NCI-H2227 treated with DMSO at 0.1 percent for 48 hours (cell line): ENCODE measurements around the gene GARS1.
"Not testable (repeated sequence)": the region's sequence is repeated elsewhere in the genome, so short reads cannot be mapped to it uniquely, and the experiment has no call there.

Source experiments
- DNase-seq: peaks from one replicate; lab custom pipeline; 2025; lab: John Stamatoyannopoulos, UW

Gene GARS1, protein sequence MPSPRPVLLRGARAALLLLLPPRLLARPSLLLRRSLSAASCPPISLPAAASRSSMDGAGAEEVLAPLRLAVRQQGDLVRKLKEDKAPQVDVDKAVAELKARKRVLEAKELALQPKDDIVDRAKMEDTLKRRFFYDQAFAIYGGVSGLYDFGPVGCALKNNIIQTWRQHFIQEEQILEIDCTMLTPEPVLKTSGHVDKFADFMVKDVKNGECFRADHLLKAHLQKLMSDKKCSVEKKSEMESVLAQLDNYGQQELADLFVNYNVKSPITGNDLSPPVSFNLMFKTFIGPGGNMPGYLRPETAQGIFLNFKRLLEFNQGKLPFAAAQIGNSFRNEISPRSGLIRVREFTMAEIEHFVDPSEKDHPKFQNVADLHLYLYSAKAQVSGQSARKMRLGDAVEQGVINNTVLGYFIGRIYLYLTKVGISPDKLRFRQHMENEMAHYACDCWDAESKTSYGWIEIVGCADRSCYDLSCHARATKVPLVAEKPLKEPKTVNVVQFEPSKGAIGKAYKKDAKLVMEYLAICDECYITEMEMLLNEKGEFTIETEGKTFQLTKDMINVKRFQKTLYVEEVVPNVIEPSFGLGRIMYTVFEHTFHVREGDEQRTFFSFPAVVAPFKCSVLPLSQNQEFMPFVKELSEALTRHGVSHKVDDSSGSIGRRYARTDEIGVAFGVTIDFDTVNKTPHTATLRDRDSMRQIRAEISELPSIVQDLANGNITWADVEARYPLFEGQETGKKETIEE

DNA sequence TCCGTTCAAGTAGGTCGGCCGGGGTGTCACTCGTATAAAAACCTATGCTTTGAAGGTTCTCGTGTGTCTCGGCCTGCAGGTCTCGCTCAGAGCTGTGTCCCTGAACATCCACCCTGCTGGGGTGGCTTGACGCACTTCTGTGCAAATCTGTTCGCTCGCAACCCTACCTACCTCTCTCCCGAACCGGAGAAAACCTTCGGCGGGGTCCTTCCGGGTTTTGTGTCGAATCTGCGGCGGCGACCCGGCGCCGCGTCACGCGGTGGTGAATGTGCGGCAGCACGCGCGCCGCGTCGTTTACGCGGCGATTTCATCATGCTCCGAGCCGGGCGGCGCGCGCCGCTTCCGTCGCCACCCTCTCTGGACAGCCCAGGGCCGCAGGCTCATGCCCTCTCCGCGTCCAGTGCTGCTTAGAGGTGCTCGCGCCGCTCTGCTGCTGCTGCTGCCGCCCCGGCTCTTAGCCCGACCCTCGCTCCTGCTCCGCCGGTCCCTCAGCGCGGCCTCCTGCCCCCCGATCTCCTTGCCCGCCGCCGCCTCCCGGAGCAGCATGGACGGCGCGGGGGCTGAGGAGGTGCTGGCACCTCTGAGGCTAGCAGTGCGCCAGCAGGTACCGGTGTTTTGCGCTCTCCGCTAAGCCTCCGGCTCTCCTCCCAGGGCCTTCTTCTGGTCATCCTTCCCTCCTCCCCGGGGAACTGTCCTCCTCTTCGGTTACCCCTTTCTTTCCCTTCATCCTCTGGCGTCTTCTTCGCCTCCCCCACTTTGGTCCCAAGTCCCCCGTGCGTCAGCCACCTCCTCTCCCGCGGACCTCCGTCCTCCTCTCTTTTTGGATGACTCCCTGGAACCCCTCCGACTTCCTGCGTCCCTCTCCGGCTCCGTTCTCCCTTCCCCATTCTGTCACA is at the start of gene GARS1:
GARS1 (plus strand) TSS at position 339 of the 896 bp plus-strand sequence; CDS start at position 383, 44 bp downstream.
- DNase-seq, result peak; percentile 76

DNA sequence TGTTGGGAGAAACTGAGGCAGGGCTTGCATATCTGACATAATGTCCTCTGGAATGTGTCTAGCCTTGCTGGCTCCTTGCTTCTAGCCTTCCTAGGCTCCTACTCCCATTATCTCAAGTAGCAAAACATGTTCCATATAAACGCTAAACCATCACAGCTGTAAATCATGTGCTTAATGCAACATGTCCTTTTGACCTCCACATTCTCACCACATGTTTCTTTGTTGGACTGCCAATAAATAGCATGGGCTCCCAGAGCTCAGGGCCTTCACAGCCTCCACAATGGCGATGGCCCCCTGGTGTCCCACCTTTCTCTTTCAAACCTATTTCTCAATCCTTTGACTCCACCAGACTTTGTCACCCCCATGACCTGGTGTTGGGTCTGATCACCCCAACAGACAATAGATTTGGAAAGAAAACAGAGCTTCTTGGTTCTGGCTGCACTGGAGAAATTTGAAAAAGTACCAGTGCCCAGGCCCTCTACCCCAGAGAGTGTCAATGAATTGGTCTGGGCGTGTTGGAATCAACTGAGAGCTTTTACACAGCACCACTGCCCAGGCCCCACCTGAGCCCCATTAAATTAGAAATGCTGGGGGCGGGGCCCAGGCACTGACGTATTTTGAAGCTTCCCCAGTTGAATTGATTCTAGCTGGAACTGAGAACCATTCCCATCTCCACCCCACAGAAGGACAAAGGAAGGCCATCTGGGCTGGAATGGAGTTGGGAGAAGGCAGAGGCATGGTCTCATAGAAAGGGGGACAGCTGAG is 48.7 kb upstream of the GARS1 start:
- DNase-seq, result no peak

DNA sequence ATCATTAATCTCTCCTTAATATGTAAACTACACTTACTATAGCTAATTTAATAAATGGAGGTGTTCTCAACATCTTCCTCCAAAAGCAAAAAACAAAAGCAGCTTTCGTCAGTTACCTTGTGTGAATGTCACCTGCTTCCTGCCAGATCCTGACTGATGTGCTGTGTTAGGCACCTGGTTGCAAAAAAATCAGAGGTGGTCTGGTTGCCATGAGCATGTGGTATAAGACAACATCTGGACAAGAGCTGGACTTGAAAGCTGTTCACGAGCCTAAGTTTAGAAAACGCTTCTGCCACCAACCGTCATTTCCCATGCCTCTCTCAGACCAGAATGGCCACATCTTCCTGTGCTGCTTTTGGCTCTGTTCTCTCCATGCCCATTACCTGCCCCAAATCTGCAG is 48.1 kb upstream of the GARS1 start:
- DNase-seq, result no peak

DNA sequence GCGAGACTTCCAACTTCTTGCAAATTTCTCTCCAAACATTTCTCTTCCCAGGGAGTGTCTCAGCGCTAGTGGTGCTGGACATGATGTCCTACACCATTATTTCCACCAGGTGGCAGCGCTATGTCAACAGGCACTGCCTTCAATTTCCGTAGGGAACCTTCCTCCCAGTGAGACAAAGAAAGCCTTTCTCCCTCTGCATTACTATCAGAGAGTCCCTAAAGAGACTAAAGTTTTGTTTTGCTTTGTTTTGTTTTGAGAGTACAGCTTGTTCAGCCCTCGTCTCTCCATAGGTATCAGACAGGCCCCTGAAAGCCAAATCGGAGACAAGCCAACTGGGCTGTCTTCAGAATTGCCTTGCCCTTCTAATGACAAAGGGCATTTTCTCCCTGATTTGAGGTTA is 45.8 kb upstream of the GARS1 start:
- DNase-seq, result peak; percentile 68

DNA sequence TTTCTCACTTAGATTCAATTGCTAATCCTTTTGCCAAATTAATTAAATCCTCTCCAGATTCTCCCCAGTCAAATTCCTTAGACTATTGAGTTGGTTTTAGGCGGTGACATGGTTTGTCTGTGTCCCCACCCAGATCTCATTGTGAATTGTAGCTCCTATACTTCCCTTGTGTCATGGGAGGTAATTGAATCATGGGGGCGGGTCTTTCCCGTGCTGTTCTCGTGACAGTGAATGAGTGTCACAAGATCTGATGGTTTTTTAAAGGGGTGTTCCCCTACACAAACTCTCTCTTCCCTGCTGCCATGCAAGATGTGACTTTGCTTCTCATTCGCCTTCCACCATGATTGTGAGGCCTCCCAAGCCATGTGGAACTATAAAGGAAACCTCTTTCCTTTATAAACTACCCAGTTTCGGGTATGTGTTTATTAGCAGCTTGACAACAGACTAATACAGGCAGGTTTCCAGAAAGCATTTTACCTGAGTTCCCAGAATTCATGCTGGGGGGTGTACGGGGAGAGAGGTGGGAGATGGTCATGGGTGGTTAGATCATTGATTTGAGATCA is 44.7 kb upstream of the GARS1 start:
- no peak for DNase-seq

DNA sequence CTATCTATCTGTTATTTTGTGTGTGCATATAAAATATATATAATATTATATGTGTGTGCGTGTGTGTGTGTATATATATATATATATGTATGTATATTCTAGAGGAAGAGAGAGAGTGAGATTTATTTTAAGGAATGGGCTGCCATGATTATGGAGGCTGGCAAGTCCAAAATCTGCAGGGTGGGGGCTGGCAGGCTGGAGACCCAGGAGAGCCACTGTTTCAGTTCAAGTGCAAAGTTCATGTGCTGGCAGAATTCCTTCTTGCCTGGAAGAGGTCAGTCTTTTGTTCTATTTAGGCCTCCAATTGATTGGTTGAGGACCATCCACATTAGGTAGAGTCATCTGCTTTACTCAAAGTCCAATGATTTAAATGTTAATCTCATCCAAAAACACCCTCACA is 42.3 kb upstream of the GARS1 start:
- no peak for DNase-seq

DNA sequence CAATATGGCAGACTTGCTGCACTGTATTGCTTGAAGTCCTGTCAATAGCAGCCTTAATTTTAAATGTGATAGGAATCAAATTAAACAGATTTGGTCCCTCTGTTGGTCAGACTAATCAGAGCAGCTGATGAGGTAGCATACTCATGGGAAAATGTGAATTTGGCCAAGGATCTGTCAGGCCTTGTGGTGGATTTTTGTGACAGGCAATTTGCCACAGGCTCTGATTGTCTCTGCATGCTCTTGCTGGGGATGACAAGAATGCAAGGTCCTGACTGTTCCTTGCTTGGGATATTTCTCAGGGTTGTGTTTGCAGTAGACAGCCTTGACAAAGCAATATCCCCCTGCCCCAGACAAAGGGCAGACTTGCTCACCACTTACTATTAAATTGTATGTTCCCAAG is 41.5 kb upstream of the GARS1 start:
- DNase-seq, result no peak

DNA sequence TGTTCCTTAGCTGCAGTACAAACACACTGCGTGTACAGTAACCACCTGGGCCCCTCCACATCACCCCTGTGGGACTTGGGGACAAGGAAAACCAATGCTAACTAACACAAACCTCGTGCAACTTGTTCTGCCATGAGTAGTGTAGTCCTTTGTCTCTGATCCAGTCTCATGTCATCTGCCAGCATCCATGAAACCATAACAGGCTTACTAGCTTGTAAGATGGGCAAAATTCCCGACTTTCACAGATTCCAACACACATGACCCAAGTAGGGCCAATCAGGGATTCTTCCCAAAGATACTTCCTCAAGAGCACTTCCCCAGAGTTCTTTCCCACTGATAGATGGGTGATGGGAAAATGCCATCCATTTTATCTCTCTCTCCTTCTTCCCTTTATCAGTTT is 41.1 kb upstream of the GARS1 start:
- no peak for DNase-seq

DNA sequence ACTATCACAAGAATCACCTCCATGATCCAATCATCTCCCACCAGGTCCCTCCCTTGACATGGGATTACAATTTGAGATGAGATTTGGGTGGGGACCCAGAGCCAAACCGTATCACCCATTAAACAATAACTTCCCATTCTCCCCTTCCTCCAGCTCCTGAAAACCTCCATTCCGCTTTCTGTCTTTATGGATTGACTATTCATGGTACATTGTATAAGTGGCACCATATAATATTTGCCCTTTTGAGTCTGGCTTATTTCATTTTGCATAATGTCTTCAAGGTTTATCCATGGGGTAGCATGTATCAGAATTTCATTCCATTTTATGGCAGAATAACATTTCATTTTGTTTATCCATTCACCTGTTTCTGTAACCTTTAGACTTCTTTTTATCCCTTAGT is 39.2 kb upstream of the GARS1 start:
- DNase-seq, result no peak

DNA sequence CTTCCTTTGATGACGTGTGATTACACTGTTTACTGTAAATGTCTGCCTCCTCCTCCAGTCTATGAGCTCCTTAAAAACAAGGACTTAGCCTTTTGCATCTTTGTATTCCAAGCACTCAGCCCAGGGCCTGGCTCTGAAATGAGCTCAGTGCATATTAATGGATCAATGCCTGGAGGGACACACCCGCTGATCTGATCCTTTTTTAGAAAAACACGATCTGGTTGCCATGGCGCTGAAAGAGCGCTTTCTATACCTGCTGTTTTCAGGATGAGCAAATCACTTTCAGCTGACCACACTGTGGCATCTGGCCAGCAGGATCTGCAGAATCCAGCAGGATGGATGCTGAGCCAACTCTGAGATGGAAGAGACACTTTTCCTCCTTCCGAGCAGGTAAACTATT is 37.8 kb upstream of the GARS1 start:
- DNase-seq, result peak; percentile 31

DNA sequence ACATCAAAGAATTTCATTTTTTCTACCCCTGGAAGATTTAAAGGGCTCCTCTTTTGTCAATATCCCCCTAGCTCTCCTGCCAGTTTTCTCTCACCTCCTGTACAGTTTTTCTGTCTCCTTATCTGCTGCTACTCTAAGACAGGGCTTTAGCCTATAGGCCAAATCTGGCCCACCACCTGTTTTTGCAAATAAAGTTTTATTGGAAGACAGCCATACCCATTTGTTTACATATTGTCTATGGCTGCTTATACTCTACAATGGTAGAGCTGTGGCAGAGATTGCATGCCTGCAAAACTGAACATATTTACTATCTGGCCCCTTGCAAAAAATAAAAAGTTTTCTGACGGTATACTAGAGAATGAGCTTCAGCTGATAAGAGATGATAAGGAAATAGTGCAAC is 37.4 kb upstream of the GARS1 start:
- no peak for DNase-seq

DNA sequence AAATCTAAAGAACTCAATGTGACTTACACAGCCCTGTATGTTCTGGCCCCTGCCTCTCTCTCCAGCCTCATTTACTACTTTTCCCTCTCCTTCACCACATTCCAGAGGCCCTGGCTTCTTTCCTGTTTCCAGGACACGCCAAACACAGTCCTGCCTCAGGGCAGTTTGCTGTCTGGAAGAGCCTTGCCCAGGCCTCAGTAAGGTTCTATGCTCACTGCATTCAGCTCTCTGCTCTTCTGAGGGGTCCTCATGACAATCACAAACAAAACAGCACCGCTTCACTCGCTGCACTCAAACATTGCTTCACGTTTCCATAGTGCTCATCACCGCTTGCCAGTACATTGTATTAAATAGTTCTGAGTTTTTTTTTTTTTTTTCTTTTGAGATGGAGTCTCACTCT is 35.1 kb upstream of the GARS1 start:
- no peak for DNase-seq

DNA sequence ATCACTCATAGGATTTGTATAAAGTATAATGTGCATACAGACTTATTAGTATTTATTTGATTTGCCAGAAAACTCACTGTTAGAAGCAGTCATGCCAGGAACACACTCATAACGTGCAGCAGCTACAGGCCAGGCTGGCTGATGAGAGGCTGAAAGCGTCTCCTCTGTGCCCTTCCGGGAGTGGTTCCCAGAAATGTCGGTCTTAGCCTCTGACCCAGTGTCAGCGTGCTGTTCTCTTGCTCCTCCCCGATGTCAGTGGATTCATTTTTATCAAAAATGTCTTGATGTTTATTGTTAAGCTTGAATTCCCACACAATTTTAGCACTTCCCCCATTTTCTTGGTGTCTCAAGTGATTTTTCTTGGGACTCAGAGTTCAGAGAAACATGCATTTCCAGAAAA is 33.3 kb upstream of the GARS1 start:
- no peak for DNase-seq

DNA sequence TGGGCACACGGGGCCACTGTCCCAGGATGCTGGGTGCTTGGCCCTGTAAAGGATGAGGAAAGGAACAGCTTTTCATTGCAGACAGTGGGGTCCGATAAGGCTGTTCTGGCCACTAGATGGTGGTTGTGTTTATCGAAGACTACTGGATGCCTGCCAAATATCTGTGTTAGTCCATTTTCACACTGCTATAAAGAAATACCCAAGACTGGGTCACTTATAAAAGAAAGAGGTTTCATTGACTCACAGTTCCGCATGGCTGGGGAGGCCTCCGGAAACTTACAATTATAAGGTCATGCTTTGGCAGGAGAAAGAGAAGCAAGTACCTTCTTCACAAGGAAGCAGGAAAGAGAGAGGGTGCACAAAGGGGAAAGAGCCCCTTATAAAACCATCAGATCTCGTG is 32.2 kb upstream of the GARS1 start:
- DNase-seq, result peak; percentile 26

DNA sequence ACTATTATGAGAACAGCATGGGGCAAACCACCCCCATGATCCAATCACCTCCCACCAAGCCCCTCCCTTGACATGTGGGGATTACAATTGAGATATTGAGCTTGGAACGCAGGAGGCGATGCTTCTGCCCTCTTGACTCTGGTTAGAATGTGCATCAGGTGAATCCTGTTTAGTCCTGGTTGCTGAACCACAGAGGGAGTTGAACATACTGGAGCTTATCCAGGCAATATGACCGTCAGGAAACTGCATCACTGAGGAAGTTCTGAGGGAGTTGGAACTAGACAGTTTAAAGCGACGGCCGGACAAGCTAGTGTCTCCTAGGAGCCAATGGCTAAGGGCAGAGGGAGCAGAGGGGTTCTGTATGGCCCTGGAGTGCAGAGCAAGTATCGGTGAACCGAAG is 31.8 kb upstream of the GARS1 start:
- no peak for DNase-seq

DNA sequence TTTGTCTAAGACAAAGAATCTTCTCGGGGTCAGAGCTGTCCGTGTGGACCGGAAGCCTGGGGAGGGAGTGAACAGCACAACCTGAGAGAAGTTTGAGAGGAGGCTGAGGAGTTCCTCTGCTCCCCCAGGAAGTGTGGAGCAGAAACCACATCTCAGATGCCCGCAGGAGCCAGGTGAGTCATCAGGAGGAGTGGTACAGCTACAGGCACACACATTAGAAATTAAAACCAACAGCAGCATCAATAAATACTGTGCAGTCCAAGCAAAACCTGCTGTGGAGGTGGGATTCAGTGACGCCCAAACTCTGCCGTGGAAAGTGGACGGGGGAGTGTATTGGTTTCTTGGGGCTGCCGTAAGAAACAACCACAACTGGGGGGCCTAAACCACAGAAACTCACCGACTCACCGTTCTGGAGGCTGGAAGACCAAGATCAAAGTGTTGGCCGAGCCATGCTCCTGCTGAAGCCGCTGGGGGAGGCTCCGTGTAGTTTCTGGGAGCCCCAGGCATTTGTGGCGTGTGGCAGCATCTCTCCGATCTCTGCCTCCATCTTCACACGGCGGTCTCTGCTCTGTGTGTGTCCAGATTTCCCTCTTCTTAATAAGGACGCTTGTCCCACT is 31.2 kb upstream of the GARS1 start:
- no peak for DNase-seq

DNA sequence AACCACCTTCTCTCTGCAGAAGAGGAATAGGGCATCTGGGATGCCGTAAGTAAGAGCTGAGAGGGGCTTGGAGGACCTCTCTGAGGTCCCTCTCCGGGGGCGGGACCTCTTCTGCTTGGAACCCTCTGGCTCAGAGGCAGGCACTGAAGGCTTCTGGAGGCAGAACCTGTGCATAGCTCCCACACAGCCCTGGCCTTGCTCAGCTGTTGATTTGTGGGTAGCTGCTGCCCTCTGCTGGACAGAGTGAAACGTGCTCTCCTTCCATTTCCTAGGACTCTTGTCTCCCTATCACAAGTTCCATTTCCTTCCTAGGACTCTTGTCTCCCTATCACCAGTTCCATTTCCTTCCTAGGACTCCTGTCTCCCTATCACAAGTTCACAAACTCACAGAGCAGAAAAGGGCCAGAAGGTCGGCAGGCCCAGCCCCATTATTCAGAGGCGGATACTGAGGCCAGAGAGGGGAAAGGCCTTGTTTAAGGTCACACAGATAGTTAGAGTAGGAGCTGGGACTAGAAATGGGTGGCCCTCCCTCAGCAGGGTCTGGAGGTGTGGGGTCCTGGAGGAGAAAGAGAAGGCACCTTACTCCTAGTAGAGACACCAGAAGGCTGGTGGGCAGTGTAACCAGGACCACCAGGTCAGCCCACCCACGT is 30.3 kb upstream of the GARS1 start:
- peak; percentile 79 for DNase-seq

DNA sequence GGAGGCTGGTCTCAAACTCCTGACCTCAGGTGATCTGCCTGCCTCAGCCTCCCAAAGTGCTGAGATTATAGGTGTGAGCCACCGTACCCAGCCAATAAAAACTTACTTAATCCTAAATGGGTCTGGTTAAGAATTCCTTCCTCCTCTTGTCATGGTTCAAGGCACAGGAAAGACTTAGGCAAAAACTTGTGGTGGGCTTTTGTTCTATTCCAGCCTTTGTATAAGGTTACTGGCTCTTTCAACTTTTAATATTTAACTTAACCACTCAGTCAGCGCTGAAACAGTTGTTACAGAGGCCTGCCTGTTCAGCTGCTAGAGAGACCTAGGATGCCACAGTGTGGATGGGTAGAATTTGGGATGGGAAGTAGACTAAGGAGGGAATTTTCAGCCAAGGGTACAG is 28.1 kb upstream of the GARS1 start:
- DNase-seq, result no peak

DNA sequence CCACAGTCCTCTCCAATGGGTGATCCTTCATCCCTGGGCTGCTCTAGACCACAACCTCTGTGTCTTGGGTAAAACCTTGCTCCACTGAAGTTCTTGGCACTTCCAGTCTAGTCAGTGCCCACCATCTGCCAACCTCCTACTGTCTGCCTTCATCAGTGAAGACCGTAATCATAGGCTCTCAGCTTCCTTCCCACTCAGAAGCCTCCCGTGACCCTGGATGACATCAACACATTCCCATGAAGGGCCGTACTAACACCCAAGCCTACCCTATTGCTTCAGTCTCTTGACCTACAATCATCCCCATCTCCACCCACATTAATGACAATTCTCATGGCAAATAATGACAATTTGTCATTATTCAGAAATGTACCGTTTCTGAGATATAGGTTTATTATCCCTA is 27.6 kb upstream of the GARS1 start:
- no peak for DNase-seq

DNA sequence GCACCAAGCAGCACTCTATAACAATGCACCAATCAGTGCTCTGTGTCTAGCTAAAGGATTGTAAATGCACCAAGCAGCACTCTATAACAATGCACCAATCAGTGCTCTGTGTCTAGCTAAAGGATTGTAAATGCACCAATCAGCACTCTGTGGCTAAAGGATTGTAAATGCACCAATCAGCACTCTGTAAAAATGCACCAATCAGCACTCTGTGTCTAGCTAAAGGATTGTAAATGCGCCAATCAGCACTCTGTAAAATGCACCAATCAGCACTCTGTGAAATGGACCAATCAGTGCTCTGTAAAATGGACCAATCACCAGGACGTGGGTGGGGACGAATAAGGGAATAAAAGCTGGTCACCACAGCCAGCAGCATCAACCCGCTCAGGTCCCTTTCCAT is 24.4 kb upstream of the GARS1 start:
- DNase-seq, result not testable (repeated sequence)
